ENCODE results near the gene ANGEL1.

- no peak for TF ChIP-seq HDAC2 (IDR thresholded peaks at IDR 0.05)
- no peak for TF ChIP-seq CTCF (IDR thresholded peaks at IDR 0.05 in 2 of 3, conservative IDR thresholded peaks at IDR 0.05 in 1 of 3; ENCODE audit: insufficient read depth in 2 of 3, low read depth in 1 of 3, low read length in 3 of 3)
- no peak for TF ChIP-seq CBX3 (IDR thresholded peaks at IDR 0.05; ENCODE audit: borderline replicate concordance in 1 of 2, low read length in 2 of 2)
- TF ChIP-seq POLR2A (conservative IDR thresholded peaks at IDR 0.05): no peak
- no peak for TF ChIP-seq RCOR1 (IDR thresholded peaks at IDR 0.05; ENCODE audit: borderline replicate concordance in 1 of 2, low read depth in 2 of 2, low read length in 2 of 2)
- no peak for TF ChIP-seq MXI1 (IDR thresholded peaks at IDR 0.05; ENCODE audit: low read depth, low read length)
- TF ChIP-seq TAL1 (IDR thresholded peaks at IDR 0.05): no peak
- TF ChIP-seq TOE1 (IDR thresholded peaks at IDR 0.05; ENCODE audit: borderline replicate concordance): no peak
- TF ChIP-seq TOE1 (CRISPR knock-in tag; IDR thresholded peaks at IDR 0.05; ENCODE audit: borderline replicate concordance, low read depth): no peak
- TF ChIP-seq E2F1 (CRISPR knock-in tag; IDR thresholded peaks at IDR 0.05): no peak
- TF ChIP-seq ZBTB8A (IDR thresholded peaks at IDR 0.05; ENCODE audit: partially characterized antibody): no peak
Measured at GRCh38 chr14:76792422-76792821, 20.3 kb downstream of the ANGEL1 start.

Data from K562 (cell line).